NCI-H146 treated with DMSO at 0.1 percent for 48 hours (cell line): ENCODE results near the gene CFAP410.
"Not testable (repeated sequence)": the region's sequence is repeated elsewhere in the genome, so short reads cannot be mapped to it uniquely, and the experiment has no call there.

Source experiments
- DNase-seq: peaks from one replicate; lab custom pipeline; 2025; ENCODE audit not compliant: unreplicated experiment; lab: John Stamatoyannopoulos, UW

Gene CFAP410

DNA sequence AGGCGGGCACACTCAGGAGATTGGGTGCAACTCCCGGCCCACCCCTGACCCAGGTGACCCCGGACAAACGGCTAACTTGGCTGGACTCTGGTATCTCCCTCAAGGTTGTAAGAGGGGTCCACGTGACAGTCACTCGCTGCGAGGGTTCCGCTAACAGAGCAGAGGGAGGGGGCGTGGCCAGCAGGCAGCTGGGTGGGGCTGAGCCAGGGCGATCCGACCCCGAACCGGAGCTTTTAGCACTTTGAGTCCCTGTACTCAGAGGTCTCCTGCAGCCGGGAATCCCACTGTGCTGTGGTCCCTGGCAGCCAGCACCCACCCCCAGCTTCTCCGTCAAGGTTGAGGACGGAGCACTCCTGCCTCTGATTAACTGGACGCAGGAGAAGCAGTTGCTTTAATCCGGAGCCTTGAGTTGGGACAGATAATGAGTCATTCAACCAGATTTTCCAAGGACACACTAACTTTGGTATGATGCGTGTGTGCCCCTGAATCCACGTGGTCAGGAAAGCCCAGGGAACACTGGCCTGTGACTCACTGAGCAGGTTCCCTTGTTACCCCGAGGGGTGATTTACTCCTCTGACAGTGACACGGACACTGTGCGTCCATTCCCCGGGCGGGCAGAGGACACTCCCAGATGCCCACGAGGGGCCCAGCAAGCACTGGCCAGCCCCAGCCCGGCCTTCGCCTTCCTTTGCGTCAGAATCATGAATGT lies 31.0 kb upstream of the CFAP410 start:
- no peak for DNase-seq

DNA sequence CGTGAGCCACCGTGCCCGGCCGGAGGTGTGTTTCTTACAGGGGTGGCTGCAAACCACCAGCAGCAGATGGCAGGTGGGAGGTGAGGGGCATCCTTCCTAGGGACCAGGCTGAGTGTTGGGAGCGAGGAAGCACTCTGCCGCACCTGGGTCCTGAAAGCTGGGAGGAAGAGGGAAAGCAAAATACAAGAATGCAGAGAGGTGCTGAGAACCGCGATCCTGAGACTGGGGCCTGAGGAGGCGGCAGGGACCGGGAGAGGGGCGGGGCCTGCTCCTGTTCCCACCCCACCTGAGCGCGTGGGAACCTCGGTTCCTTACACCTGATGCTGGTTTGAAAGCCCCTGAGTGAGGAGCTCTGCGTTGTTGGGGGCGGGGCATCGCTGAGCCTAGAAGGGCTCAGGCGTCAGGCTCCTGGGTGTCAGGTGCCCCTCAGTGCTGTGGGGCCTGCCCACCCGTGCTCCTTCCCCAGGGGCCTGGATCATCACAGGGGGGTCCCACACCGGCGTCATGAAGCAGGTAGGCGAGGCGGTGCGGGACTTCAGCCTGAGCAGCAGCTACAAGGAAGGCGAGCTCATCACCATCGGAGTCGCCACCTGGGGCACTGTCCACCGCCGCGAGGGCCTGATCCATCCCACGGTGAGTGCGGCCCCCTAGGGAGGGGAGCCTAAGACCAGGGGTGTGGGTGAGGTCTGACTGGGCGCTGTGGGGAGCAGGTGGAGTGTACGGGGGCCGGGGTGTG lies 29.7 kb upstream of the CFAP410 start:
- DNase-seq = no peak

DNA sequence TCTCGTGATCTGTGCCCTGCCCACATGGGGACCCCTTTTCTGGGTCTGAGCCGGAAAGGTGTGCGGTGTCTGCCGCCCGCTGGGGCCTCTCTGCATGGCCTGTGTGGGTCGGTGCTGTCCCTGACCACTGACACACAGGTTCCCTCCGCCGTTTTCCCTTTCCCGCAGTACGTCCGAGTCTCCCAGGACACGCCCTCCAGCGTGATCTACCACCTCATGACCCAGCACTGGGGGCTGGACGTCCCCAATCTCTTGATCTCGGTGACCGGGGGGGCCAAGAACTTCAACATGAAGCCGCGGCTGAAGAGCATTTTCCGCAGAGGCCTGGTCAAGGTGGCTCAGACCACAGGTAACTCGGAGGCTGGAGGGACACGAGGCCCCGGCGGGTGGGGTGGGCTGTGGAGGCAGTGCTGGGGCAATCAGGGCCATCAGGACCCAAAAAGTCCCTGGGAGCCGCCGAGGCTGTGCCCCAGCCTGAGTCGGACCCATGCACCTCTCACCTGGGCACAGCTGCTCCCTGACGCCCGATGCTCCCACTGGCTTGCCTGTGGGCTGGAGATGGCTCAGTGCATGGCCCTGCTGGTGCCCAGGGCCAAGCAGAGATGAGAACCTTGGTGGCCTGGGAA lies 27.5 kb upstream of the CFAP410 start:
- no peak for DNase-seq

DNA sequence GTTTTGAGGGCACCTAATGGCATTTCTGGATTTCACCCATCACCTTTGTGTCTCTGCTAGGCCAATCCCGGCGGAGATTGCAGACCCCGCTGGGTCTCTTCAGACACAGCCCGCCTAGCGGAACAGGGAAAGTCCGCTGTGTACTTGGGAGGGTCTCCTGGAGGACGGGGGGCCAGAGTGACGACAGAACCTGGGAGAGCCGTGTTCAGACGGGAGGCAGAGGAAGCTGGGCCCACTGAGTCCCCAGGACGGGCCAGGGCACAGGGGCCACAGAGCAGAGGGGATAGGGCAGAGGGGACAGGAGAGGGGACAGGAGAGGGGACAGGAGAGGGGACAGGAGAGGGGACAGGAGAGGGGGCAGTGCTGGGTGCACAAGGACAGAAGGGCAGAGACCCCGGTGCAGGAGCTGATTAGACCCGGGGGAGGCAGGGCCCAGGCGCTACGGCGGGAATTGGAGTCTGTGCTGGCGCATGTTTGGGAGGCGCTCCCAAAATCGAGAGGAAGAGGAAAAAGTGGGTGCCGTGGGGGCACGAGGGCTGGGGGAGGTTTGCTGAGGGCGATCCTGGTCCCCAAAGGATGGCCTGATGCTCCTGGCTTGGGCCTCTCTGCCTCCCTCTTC lies 26.9 kb upstream of the CFAP410 start:
- no peak for DNase-seq

DNA sequence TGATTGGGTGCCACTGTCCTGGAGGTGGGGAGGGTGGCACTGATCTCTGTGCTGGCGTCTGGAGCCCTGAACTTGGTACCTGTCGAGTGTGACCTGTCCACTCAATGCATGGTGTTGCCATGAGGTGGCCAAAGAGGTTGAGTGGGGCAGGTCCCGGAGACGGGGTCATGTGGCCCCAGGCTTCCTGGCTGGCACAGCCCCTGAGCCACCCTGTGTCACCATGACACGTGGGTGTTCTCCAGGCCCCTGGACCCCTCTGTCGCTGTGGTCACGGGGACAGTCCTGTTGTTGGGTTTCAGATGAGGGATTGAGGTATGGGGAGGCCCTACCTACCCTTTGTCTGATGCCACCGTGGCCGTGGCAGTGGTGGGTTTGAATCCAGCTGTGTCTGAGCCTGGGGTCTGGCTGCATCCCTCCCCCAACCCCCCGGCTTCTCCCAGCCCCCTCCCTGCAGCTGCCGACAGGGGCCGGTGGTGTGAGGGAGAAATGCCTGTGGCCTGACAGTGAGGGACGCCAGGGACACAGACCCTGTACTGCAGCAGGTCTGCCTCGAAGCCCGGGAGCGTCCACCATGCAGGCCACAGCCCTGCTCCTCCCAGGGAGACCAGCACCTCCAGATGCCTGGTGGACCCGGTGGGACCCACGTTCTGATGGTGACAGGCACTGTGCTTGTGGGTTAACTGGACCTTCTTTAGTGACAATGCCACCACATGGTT lies 26.2 kb upstream of the CFAP410 start:
- no peak for DNase-seq

DNA sequence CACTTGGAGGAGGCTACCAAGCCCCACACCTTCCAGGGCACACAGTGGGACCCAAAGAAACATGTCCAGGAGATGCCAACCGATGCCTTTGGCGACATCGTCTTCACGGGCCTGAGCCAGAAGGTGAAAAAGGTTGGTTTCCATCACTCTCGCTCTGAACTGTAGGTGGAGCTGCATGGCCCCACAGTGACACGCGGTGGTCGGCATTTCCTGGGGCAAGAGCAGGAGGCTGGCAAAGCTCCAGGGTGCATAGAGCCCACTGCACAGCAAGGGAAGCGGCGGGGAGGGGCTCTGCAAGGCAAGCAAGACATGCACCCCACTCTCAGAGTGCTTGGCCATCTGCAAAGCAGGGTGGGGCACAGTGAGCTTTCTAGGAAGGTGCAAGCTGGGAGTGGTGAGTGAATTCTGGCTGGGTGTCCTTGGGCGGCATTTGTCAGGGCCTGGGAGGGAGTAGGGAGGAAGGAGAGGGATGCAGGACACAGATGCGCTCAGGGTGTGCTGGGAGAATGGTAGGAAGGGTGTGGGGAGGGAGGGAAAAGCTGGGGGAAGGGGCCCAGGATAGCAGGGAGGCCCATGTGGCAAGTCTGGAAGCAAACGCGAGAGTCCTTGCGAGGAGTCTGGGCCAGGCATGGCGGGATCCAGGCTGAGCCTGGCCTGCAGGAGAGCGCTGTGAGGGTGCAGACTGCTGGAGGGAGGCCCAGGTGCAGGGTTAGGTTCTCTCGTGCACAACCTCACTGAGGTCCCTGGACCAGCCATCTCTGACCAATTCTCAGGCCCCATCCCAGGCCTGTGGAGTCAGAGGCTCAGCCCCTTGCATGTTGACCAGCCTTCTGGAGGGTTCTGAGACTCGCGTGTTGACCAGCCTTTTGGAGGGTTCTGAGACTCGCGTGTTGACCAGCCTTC lies 25.2 kb upstream of the CFAP410 start:
- DNase-seq = no peak

DNA sequence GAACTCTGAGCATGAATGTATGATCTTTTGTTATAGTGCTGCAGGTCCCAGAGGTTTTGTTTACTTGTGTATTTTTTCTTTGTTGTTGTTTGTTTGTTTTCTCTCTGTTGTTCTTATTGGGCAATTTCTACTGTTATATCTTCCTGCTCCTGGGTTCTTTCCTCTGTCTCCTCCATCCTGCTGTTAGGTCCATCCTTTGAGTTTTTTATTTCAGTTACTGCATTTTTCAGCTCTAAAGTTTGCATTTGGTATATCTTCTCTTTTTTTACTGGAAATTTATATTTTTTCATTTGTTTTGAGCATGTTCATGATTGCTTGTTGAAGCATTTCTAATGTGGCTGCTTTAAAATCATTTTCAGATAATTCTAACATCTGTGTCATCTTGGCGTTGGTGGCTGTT lies 24.1 kb upstream of the CFAP410 start:
- DNase-seq = no peak

DNA sequence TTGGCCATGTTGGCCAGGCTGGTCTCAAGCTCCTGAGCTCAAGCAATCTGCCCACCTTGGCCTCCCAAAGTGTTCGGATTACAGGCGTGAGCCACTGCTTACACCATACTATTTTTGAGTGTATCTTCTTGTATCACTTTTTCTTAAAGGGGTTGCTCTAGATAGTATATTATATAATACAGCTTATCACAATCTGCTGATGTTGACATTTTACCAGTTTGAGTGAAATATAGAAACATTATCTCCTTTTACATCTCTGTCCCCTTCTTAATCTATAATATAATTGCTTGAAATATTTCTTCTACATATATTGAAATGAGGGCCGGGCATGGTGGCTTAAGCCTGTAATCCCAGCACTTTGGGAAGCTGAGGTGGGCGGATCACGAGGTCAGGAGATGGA lies 22.7 kb upstream of the CFAP410 start:
- not testable (repeated sequence) for DNase-seq

DNA sequence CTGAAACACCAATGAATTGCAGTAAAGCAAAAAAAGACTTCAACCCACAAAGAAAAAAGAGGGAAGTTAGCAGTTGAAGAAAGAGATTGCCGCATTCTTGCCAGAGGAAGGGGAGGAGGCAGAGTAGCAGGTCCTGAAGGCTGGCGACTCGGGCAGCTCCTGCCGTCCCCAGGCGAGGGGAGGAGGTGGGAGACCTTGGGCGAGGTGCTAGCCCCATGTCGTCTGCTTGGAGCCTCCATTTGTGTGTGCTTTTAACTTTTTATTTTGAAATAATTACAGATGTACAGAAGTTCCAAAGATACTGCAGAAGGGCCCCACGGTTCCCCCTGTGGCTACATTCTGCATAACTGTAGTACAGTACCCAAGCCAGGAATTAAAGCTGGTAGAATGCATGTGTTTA lies 21.0 kb upstream of the CFAP410 start:
- no peak for DNase-seq

DNA sequence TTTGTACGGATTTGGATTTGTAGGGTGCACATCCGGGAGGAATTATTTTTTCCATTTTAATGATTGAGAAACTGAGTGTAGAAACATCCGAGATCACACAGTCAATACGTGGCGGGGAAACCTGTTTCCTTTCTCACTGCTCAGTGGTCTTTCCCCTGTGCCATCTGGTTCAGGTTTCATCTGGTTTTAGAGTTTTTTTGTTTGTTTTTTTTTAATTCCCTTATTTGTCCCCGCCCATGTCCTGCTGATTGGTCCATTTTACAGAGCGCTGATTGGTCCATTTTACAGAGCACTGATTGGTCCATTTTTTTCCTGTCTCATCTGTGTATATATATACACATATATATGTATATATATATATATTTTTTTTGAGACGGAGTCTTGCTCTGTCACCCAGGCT lies 20.2 kb upstream of the CFAP410 start:
- no peak for DNase-seq

DNA sequence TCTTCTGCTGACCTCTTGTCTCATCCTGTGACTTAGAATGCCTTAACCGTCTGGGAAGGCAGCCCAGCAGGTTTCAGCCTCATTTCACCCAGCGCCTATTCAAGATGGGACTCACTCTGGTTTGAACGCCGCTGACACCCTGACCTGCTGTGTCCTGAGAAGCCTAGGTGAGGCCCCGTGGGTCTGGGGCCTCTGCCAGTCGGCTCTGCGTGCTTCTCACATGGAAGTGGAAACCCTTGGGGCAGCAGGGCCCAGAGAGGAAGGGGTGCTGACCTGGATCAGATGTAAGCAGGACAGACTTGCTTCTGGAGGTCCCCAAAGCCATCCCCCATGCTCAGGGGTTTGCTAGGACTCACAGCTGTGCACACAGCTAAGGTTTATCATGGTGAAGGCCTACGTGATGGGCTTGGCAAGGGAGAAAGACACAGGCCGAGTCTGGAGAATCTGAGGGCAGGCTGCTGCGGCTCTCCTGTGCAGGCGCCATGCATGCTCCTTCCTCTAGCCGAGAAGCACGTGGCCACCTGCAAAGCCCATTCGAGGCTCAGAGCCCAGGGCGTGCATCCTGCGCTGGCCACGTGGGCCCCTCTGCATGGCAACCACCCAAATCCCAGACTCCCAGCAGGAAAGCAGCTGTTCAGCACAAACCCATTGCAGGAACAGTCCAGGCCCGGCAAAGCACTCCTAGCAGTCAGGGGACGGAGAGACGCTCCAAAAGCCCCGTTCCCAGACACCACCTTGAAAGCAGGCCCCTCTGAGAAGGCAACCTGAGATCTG lies 18.1 kb upstream of the CFAP410 start:
- no peak for DNase-seq

DNA sequence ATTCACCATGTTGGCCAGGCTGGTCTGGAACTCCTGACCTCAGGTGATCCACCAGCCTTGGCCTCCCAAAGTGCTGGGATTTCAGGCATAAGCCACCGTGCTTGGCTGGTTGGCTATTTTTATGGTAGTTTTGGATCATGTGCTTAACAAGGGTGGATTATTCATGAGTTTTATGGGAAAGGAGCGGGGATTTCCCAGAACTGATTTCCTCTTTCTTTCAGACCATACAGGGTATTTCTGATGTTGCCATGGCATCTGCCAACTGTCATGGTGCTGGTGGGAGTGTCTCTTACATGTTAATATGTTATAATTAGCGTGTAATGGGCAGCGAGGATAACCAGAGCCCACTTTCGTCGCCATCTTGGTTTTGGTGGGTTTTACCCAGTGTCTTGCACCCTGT lies 17.4 kb upstream of the CFAP410 start:
- DNase-seq = no peak

DNA sequence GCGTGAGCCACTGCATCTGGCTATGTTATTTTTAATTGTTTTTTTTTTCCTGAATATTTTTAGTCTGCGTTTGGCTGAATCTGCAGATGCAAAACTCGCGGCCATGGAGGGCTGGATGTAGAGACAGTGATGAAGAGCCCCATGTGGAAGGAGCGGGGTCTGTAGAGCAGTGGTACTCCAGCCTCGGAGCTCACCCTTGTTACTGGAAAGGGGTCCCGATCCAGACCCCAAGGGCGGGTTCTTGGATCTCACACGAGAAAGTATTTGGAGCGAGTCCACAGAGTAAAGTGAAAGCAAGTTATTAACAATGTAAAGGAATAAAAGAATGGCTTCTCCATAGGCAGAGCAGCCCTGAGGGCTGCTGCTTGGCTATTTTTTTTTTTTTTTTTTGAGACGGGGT lies 17.0 kb upstream of the CFAP410 start:
- no peak for DNase-seq

DNA sequence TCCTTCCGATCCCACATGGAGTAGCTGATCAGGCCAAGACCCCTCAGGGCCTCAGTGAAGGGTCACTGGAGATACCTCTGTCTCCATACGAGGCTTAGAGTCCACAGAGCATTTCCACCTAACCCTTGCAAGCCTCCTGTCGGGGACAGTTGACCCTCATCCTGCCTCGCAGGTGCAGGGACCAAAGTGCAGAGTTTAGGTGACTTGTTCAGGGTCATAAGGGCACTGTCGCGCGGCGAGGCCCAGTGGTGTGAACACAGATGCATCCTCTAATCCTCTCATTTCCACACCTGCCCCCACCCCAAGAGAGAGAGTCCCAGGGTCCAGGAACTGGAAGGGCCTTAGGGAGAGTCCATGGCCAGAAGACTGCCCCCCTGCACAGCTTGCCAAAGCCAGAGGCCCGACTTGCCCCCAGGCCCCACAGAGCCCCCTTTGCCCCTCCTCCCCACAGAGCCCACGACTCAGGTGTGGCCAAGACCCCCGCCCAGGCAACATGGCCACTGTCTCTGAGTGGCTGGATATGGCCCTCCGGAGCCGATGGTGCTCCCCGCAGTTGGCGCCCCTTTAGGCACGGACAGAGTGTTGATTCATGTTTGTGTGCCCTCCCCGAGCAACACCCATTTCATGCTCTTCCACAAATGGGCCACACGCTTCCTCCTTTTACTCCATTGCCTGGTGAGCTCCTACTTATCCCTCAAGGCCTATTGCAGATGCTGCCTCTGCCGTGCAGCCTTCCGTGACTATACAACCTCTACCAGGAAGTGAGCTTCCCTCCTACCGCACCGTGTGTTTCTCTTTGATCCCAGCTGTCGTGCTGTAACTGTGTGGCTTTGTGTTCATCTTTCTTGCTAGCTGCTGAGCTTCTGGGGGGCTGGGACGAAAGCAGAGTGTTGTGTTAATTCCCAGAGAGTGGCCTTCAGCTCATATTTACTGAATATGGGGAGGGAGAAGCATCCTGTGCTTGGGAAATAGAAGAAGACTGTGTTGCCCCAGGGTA lies 15.9 kb upstream of the CFAP410 start:
- DNase-seq = no peak

DNA sequence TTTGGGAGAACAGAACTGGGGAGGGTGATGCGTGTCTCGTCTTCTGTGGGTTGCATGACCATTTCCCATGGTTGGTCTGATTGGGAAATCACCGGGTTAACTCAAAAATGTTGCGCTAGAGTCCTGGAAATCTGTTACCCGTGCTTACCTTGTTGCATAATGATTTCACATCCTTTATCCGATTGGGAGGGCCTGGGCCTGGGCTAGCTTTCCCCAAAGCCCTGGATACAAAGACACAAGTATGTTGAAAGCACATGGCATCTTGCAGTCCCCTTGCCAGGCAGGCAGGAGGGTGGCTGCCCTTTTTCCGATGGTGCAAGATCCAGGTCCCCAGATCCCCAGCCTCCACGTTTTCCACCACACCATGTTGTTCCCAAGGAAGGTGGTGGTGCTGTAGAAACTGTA lies 14.8 kb upstream of the CFAP410 start:
- no peak for DNase-seq

DNA sequence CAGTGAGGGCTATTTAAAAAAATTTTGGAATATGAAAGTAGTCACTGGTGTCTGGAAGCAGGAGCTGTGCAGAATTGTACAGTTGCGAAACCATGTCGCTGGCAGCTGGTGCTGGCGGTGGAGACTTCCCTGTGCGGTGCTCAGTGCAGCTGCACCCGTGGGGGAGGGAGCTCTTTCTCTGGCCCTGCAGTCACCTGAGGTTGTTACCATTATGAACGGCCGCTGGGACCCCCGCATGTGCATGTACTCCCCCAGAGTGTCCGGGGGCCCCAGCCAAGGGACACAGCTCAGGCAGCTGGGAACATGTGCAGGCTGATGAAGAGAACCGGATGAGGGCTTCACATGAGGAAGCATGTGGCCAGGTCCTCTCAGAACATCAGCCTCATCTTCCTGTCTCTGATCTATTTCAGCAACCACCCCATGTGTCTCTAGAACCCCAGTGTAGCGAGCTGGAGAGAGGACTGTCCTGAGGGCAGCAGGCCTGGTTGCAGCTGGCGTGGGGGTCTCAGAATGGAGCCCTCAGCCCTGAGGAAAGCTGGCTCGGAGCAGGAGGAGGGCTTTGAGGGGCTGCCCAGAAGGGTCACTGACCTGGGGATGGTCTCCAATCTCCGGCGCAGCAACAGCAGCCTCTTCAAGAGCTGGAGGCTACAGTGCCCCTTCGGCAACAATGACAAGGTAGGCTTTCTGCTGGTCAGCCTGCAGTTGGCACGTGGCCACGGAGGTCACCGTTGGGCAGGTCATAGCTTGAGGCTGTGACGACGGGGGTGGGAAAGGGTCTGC lies 14.2 kb upstream of the CFAP410 start, which contains the start of gene TRPM2:
Gene TRPM2, plus strand, starts transcription at position 431 of the 780 bp plus-strand sequence. Its CDS starts 80 bp downstream, at position 511.
- DNase-seq = no peak

DNA sequence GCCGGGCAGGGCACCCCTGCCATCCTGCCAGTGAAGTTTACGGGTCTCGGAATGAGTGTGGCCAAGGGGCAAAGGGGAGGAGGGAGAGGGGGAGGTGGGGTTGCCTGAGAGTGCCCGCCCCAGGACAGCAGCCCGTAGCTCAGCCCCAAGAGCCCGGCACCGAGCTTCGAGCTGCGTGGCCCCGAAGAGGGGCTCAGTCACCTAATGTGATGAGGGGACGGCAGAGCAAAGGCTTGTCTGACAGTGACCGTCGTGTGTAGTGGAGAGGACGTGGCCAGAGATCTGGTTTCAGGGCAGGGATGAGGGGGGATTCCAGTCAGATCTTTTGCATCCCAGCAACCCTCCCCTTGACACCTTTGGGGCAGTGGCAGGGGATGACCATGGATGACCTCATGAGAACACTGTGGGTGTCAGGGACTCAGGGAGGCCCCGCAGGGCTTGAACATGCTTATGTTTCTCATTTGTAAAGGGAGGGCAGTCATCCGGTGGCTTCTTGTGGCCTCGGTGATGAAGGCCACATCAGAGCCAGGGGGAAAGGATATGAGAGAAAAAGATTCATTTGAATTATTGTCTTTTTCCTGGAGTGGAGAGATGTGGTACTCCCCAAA lies 13.2 kb upstream of the CFAP410 start:
- no peak for DNase-seq
